Measurements from ENCODE around the gene GLCCI1. TPM values are rescaled to one million over a fixed set of nuclear protein-coding genes. Genes with fewer than 3 reads are reported as not detected.

The GLCCI1 gene
- total RNA-seq, 4 donors from 2014 or later = 17.5 to 27.1 (median 20.7) TPM

GRCh38 chr7:8015746-8016120, 47.1 kb downstream of the GLCCI1 start:
- 97 to 98% methylated on average over 4 of the region's 4 CpGs for WGBS, 2 donors
- no peak for TF ChIP-seq POLR2A (IDR thresholded peaks at IDR 0.05)
- DNase-seq (ENCODE audit: low spot score in 2 of 2) = no peak
- intact Hi-C loops (cut with DNase I; ENCODE audit: low total_unique reads) = no loop called here
- H3K4me3 ChIP-seq (ENCODE audit: low read depth, poor library complexity, severe bottlenecking) = no peak overlapping the region

- intact Hi-C loops (cut with DNase I; ENCODE audit: low total_unique reads) = no loop called here
- 95 to 98% methylated on average over 1 of the region's 1 CpG for WGBS, 2 donors
- no peak for TF ChIP-seq CTCF (IDR thresholded peaks at IDR 0.05)
- no peak for TF ChIP-seq POLR2A (IDR thresholded peaks at IDR 0.05)
- H3K4me3 ChIP-seq (ENCODE audit: low read depth, poor library complexity, severe bottlenecking) = no peak overlapping the region
- no peak for DNase-seq (ENCODE audit: low spot score in 2 of 2)
These were observed 48.8 kb downstream of the GLCCI1 start for GRCh38 chr7:8017423-8017822.

- intact Hi-C loops (cut with DNase I; ENCODE audit: low total_unique reads) = no loop called here
- WGBS, 2 donors = 74 to 86% methylated on average over 1 of the region's 1 CpG
- H3K4me3 ChIP-seq (ENCODE audit: low read depth, poor library complexity, severe bottlenecking) = no peak overlapping the region
- TF ChIP-seq CTCF (IDR thresholded peaks at IDR 0.05) (no peak), POLR2A (IDR thresholded peaks at IDR 0.05) (no peak)
- DNase-seq (ENCODE audit: low spot score in 2 of 2) = no peak
These were observed 50.4 kb downstream of the GLCCI1 start for GRCh38 chr7:8018961-8019360.

- no peak for TF ChIP-seq CTCF (IDR thresholded peaks at IDR 0.05)
- TF ChIP-seq POLR2A (IDR thresholded peaks at IDR 0.05) = no peak
- intact Hi-C loops (cut with DNase I; ENCODE audit: low total_unique reads) = no loop called here
- WGBS, 2 donors = 46 to 100% methylated on average over 1 of the region's 1 CpG
- DNase-seq (ENCODE audit: low spot score in 2 of 2) = no peak
- no peak overlapping the region for H3K4me3 ChIP-seq (ENCODE audit: low read depth, poor library complexity, severe bottlenecking)
These were observed 54.0 kb downstream of the GLCCI1 start for GRCh38 chr7:8022628-8023027.

GRCh38 chr7:8035192-8035591, 66.6 kb downstream of the GLCCI1 start:
- H3K4me3 ChIP-seq (ENCODE audit: low read depth, poor library complexity, severe bottlenecking) = no peak overlapping the region
- WGBS, 2 donors = 100% methylated on average over 4 of the region's 4 CpGs
- intact Hi-C loops (cut with DNase I; ENCODE audit: low total_unique reads) = no loop called here
- DNase-seq (ENCODE audit: low spot score in 2 of 2) = no peak
- TF ChIP-seq POLR2A (IDR thresholded peaks at IDR 0.05) (no peak), CTCF (IDR thresholded peaks at IDR 0.05) (no peak)

- H3K4me3 ChIP-seq (ENCODE audit: low read depth, poor library complexity, severe bottlenecking) = no peak overlapping the region
- DNase-seq (ENCODE audit: low spot score in 2 of 2) = no peak
- TF ChIP-seq CTCF (IDR thresholded peaks at IDR 0.05) = no peak
- no peak for TF ChIP-seq POLR2A (IDR thresholded peaks at IDR 0.05)
- 81 to 96% methylated on average over 2 of the region's 2 CpGs for WGBS, 2 donors
- intact Hi-C loops (cut with DNase I; ENCODE audit: low total_unique reads) = no loop called here
These were observed 67.3 kb downstream of the GLCCI1 start for GRCh38 chr7:8035647-8036518.

Measured in lower leg skin (tissue), 4 donors.